GM19468 (cell line): ENCODE data around the gene VWC2.
"Not testable (repeated sequence)": the region's sequence is repeated elsewhere in the genome, so short reads cannot be mapped to it uniquely, and the experiment has no call there.

Experiments used
- ATAC-seq: cut with Tn5 transposase; IDR thresholded peaks from one replicate; pipeline ENCODE4 v1.9.1; 2021; ENCODE audit warnings: mild to moderate bottlenecking, moderate library complexity, moderate number of reproducible peaks; ENCODE audit not compliant: unreplicated experiment; ENCODE audit errors: extremely low read depth

Gene VWC2

DNA sequence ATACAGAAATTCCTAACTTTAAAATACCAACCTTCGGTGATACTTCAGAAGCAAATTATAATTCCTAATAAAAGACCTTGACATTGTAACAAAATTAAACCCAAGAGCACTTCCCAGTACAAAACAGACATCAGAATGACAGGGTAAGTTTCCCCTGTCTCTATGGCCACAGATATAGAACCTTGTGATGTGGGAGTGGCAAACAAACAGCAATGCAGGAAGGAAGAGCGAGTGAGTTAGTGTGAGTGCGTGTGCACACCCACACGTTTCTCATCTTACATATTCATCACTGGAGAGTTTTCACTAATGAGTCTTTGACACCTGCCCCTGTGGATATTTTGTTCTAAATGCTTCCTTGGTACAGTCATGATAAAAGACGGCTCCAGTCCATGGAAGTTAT lies 72.2 kb downstream of the VWC2 start:
- ATAC-seq, result no peak

DNA sequence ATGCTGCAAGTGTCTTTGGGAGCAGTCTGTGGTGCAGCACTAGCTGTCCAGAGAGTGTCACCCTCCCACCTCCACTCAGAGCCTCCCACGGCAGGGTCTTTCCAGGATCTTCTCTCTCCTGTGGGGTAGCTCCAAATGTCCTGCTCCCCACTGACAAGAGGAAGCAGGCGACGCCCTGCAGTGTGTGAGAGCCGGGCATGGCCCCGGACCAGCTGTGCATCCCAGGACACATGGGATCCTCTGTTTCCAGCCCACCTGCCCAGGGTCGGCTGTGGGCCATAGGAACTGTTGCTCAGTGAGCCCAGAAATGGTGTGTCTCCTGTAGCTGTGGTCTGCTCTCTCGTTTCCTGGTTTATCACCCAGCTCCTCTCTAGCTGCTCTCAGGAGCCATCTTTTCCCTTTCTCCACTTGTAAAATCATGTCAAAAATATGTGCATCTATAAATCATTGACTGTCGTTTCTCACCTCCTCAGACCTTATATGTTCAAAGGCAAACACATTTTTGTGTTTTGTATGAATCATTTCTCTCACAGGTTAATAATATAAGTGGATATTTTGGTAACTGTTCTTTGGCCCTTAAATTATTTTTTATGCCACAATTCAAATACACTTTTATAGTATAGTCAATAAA lies 74.9 kb downstream of the VWC2 start:
- no peak for ATAC-seq

DNA sequence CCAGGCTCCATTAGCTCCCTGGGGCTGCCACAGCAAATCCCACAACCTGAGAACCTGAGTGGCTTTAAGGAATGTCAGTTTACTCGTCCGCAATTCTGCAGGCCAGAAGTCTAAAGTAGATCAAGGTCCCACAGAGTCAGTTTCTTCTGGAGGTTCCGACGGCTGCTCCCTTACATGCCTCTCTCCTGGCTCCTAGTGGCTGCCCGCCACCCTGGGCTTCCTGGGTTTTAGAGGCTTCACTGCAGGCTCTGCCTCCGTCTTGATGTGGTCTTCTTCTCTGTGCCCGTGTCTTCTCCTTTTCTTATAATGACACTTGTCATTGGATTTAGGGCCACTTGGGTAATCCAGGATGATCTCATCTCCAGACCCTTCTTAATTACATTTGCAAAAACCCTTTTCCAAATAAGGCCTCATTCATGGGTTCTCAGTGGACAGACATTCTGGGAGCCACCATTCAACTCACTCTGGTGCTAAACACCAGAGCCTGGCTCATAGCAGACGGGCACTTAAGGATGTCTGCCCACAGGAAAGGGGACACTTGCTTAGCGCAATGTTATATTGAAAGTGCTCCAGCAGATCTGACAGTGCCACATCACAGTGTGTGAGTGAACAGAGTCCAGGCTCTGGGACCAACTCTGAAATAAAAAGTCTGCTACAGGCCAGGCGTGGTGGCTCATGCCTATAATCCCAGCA lies 77.6 kb downstream of the VWC2 start:
- ATAC-seq, result no peak

- not testable (repeated sequence) for ATAC-seq
These were observed 78.1 kb downstream of the VWC2 start for GRCh38 chr7:49851614-49851934.

GRCh38 chr7:49852619-49853462 lies 79.4 kb downstream of the VWC2 start:
- no peak for ATAC-seq

- no peak for ATAC-seq
These were observed 82.0 kb downstream of the VWC2 start for GRCh38 chr7:49855281-49855980.

DNA sequence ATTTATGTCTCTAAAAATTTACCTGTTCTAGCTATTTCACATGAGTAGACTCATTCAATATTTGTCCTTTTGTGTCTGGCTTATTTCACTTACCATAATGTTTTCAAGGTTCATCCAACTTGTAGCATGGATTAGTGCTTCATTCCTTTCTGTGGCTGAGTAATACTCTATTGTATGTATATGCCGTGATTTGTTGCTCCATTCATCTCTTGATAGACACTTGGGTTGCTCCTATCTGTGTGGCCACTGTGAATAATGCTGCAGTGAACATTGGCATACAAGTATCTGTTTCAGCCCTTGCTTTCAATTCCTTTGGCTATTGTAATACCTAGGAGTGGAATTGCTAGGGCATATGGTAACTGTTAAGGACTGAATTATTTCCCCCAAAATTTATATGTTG lies 86.9 kb downstream of the VWC2 start:
- no peak for ATAC-seq

- no peak for ATAC-seq
These were observed 92.8 kb downstream of the VWC2 start for GRCh38 chr7:49866076-49866735.

DNA sequence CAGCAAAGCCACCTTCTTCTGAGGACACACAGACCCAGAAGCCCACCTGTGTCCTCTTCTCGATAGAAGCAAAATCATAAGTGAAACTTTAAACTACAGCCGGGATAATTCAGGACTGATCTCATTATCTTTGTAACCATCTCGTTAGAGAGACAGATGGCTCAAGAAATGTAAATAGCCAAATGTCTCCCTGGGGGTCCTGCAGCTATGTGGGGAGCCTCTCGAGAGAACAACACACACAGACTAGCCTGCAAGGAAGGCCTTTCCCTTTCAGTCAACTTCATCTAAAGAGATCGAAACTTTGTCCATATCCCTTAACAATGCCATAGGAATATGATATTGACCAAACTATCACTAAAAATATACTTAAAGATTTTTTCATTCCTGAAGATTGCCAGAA lies 93.5 kb downstream of the VWC2 start:
- no peak for ATAC-seq

- ATAC-seq, result no peak
These were observed 100.0 kb downstream of the VWC2 start for GRCh38 chr7:49873420-49873819.

- ATAC-seq, result no peak
These were observed 101.9 kb downstream of the VWC2 start for GRCh38 chr7:49875336-49875735.

GRCh38 chr7:49876202-49876601 lies 102.8 kb downstream of the VWC2 start:
- no peak for ATAC-seq

GRCh38 chr7:49878089-49878488 lies 104.7 kb downstream of the VWC2 start:
- ATAC-seq, result no peak

- ATAC-seq, result no peak
These were observed 105.2 kb downstream of the VWC2 start for GRCh38 chr7:49878627-49879026.

GRCh38 chr7:49883933-49884332 lies 110.5 kb downstream of the VWC2 start:
- ATAC-seq, result no peak

DNA sequence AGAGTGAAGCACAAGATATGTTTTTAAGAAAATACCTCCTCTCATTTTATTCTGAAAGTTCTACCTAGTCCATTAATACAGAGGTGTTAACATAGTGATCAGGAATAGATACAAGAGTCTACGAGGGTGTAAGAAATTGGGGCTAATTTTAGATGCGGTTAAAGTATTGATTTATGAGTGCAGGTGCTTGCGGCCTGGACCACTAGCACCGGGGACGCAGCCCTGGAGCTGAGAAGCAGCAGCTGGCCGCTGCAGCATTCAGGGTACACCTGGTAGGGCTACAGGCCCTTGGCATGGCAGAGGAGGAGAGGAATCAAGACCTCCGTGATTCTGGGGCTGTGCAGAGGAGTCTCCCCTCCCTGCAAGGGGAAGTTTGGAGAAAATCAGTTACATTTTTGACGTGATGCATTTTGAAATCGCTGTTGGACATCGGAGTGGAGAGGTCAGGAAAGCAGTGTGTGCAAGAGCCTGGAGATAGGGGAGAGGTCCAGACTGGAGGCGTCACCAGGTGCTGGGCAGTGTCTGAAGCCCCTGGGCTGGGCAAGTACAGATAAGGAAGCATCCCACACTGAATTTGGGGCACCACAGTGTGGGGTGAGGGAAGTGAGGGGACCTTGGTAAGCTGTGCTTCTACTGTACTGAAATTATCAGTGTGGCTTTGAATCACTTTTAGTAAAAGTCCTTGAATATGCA lies 112.3 kb downstream of the VWC2 start:
- no peak for ATAC-seq

- ATAC-seq, result no peak
These were observed 119.0 kb downstream of the VWC2 start for GRCh38 chr7:49892481-49892880.

DNA sequence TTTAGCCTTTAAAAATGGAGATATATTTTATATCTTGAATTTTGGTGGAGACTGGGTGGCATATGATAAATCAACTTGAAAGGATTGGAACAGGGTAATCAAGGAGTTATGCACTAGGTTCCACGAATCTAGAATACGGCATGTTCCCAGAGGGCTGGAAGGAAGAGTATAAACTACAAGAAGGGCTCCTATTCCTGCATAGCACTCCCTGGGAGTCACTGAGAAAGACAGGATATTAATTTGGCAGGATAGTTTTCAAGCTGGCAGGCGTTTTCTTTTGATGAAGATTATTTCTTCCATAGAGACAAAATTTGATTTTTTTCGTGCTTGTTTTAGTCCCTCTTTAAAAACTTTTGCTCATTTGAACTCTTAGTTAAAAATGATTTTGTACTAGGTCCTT lies 119.7 kb downstream of the VWC2 start:
- ATAC-seq, result no peak

GRCh38 chr7:49894543-49894942 lies 121.1 kb downstream of the VWC2 start:
- no peak for ATAC-seq

DNA sequence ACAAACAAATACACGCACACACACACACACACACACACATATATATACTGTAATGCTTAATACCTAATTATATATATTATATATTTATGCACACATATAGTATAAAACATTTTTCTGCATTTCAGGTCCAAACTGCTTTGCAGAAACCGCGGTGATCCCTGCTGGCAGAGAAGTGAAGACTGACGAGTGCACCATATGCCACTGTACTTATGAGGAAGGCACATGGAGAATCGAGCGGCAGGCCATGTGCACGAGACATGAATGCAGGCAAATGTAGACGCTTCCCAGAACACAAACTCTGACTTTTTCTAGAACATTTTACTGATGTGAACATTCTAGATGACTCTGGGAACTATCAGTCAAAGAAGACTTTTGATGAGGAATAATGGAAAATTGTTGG lies 138.5 kb downstream of the VWC2 start:
- no peak for ATAC-seq
